HL-60 (cell line): Measurements from ENCODE around the gene SNX3.
"Not testable (repeated sequence)": the region's sequence is repeated elsewhere in the genome, so short reads cannot be mapped to it uniquely, and the experiment has no call there.

Experiments used
- DNase-seq, 2 experiments: peaks; one replicate each; pipeline ENCODE4 v3.0.0-alpha.2; 2010 to 2020; ENCODE audit warnings: low read depth in 1 of 2, low spot score in 1 of 2
- H3K27ac ChIP-seq: fragments of 250-450 bp; sonication (Bioruptor Pico); replicated peaks from 2 replicates; pipeline ENCODE4 v1.5.1; 2020; ENCODE audit warnings: mild to moderate bottlenecking, moderate library complexity
- H3K27me3 ChIP-seq: fragments of 250-450 bp; sonication (Bioruptor Pico); 2 replicates; pipeline ENCODE4 v1.5.1; 2021; ENCODE audit warnings: mild to moderate bottlenecking, moderate library complexity; ENCODE audit not compliant: insufficient read depth, poor library complexity, severe bottlenecking
- H3K4me3 ChIP-seq: replicated peaks from 2 replicates; pipeline ENCODE4 v1.5.1; 2011; ENCODE audit warnings: mild to moderate bottlenecking, control low read depth, low read length; ENCODE audit not compliant: insufficient read depth
- CTCF ChIP-seq: IDR thresholded peaks from one replicate; pipeline ENCODE4 v1.5.1; 2011; ENCODE audit warnings: low read length, control low read depth, inconsistent platforms; ENCODE audit not compliant: insufficient read depth
- GABPA ChIP-seq: IDR thresholded peaks from 2 replicates; pipeline ENCODE4 v1.6.1; 2012; ENCODE audit warnings: low read depth
- POLR2AphosphoS5 ChIP-seq: IDR thresholded peaks from 2 replicates; pipeline ENCODE4 v1.6.1; 2012; ENCODE audit warnings: low read depth
- REST ChIP-seq: IDR thresholded peaks from 2 replicates; pipeline ENCODE4 v1.6.1; 2012; ENCODE audit warnings: low read depth; ENCODE audit not compliant: insufficient replicate concordance
- SPI1 ChIP-seq: IDR thresholded peaks from 2 replicates; pipeline ENCODE4 v1.6.1; 2012; ENCODE audit warnings: low read depth, mild to moderate bottlenecking, borderline replicate concordance

Gene SNX3

GRCh38 chr6:108277295-108277694 is 16.5 kb upstream of the SNX3 start:
- H3K4me3 ChIP-seq, result no peak overlapping the region
- H3K27ac ChIP-seq, result no peak overlapping the region
- H3K27me3 ChIP-seq, result no peaks in the 10 kb centered on the region
- TF ChIP-seq POLR2AphosphoS5 (no peak), REST (no peak), CTCF (no peak), GABPA (no peak), SPI1 (no peak)
- DNase-seq, result no peak

- H3K27ac ChIP-seq, result no peak overlapping the region
- DNase-seq, result no peak
- no peak for TF ChIP-seq SPI1
- no peak for TF ChIP-seq CTCF
- no peak for TF ChIP-seq POLR2AphosphoS5
- H3K4me3 ChIP-seq, result no peak overlapping the region
- H3K27me3 ChIP-seq, result no peaks in the 10 kb centered on the region
These were observed 15.1 kb upstream of the SNX3 start for GRCh38 chr6:108275976-108276375.

- no peak overlapping the region for H3K4me3 ChIP-seq
- DNase-seq, result no peak
- no peak overlapping the region for H3K27ac ChIP-seq
- H3K27me3 ChIP-seq, result no peaks in the 10 kb centered on the region
- TF ChIP-seq POLR2AphosphoS5 (no peak), REST (no peak), SPI1 (no peak), CTCF (no peak)
These were observed 13.7 kb upstream of the SNX3 start for GRCh38 chr6:108274546-108274945.

GRCh38 chr6:108269955-108270354 is 9.1 kb upstream of the SNX3 start:
- not testable (repeated sequence) for DNase-seq, H3K27me3 ChIP-seq, H3K27ac ChIP-seq, H3K4me3 ChIP-seq
